HL-60/S4 treated with retinoic acid at 250 ng/mL for 4 days and 3 days (cell line): Measurements from ENCODE around the gene GSG1L.

Source experiments
- in situ Hi-C: fragments of 300-500 bp; cut with MboI; formaldehyde crosslinking; loops from 2 replicates; pipeline ENCODE4 v1.7.0; 2022; ENCODE audit warnings: low sequenced_read_pairs

The GSG1L gene

GRCh38 chr16:28092721-28093384 lies 29.3 kb upstream of the GSG1L start:
- in situ Hi-C loops: no loop called here

GRCh38 chr16:28091656-28092055 lies 28.1 kb upstream of the GSG1L start:
- in situ Hi-C loops: no loop called here

GRCh38 chr16:28090646-28091377 lies 27.3 kb upstream of the GSG1L start:
- in situ Hi-C loops: no loop called here

GRCh38 chr16:28089992-28090365 lies 26.5 kb upstream of the GSG1L start:
- in situ Hi-C loops: no loop called here

GRCh38 chr16:28089205-28089991 lies 25.9 kb upstream of the GSG1L start:
- in situ Hi-C loops: no loop called here

- in situ Hi-C loops: no loop called here
These were observed 24.3 kb upstream of the GSG1L start for GRCh38 chr16:28087675-28088300.

DNA sequence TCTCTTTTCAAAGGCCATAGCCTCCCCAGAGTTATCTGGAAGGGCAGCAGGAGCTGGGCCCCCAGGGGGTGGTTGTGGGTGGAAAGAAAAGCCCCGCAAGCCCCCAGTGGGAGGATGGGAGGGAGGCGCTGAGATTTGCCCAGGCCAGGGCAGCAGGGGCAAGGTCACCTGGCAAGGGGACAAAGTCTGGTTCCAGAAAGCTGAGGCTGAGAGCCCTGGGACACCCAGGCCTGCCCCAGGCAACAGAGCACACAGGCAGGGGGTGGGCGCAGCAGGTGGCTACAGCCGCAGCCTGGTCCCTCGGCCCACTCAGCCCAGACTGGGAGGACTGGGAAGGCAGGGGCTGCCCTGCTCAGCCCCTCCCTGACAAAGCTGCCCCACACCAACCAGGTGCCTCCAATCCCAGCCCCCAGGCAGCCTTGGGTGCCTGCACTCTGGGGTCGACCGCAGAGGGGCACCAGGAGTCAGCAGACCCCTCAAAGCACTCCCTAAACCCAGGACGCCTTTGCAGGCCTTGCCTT lies 23.7 kb upstream of the GSG1L start:
- in situ Hi-C loops: no loop called here

- in situ Hi-C loops: no loop called here
These were observed 22.9 kb upstream of the GSG1L start for GRCh38 chr16:28086186-28087139.

DNA sequence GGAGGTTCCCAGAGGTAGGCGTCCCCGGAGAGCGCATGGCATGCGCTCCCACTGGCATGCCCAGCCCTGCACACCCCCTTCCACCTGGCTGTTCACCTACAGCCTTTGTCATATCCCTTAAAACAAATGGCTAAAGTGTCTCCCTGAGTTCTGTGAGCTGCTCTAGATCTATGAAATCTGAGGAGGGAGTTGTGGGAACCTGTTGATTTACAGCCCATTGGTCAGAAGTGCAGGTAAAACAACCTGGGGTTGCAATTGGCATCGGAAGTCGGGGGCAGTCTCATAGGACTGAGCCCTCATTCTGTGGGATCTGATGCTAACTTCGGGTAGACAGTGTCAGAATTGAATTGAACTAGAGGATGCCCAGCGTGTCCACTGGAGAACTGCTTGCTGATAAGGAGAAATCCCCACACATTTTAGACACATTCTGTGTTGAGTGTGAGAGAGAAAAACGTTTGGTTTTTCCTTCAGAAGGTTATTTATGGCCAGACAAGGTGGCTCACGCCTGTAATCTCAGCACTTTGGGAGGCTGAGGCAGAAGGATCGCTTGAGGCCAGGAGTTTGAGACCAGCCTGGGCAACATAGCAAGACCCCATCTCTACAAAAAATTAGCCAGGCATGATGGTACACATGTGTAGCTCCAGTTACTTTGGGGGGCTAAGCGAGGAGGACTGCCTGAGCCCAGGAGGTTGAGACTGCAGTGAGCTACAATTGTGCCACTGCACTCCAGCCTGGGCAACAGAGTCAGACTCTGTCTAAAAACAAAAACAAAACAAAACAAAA lies 22.1 kb upstream of the GSG1L start:
- in situ Hi-C loops: no loop called here

DNA sequence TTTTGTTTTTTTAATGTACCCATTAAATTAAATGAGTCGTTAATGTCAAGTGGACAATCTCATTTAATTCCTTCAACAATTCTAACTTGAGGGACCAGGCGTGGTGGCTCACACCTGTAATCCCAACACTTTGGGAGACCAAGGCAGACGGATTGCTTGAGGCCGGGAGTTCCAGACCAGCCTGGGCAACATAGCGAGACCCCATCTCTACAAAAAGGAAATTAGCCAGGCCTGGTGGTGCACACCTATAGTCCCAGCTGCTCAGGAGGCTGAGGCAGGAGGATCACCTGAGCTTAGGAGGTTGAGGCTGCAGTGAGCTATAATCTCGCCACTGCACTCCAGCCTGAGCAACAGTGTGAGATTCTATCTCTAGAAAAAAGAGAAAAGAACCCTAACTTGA lies 20.7 kb upstream of the GSG1L start:
- in situ Hi-C loops: no loop called here

DNA sequence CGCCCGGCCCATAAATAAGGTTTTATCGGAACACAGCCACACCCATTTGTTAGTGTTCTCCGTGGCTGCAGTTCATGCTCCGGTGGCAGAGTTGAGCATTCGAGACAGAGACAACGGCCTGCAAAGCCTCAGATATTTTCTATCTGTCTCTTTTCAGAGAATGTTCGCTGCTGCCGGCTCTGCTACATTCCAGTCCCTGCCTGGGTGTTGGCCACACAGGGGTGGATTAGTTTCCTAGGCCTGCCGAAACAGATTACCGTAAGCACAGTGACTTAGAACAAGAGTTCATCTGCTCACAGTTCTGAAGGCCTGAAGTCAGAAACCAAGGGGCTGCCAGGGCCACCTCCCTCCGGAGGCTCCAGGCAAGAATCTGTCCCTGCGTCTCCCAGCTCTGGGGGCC lies 19.1 kb upstream of the GSG1L start:
- in situ Hi-C loops: no loop called here

- in situ Hi-C loops: no loop called here
These were observed 18.0 kb upstream of the GSG1L start for GRCh38 chr16:28081391-28081968.

- in situ Hi-C loops: no loop called here
These were observed 14.7 kb upstream of the GSG1L start for GRCh38 chr16:28078261-28078660.

GRCh38 chr16:28073836-28074235 lies 10.3 kb upstream of the GSG1L start:
- in situ Hi-C loops: no loop called here

DNA sequence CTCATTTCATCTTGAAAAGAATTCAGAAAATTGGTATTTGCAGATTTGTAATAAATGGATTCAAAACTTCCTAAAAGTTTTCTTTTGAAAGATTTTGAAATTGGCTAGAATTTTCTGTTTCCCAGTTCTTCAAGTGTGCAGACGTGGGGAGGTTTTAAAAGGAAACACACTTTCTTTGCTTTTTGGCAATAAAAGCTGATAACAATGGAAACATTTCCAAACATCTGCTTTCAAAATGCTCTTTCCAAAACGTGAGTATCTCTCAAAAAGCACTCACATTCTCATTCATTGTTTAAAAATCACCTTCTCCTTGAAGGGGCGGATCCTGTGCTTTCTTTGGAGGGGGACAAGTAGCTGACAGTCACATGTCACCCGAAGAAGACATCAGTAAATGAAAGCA lies 8.6 kb upstream of the GSG1L start:
- in situ Hi-C loops: no loop called here

DNA sequence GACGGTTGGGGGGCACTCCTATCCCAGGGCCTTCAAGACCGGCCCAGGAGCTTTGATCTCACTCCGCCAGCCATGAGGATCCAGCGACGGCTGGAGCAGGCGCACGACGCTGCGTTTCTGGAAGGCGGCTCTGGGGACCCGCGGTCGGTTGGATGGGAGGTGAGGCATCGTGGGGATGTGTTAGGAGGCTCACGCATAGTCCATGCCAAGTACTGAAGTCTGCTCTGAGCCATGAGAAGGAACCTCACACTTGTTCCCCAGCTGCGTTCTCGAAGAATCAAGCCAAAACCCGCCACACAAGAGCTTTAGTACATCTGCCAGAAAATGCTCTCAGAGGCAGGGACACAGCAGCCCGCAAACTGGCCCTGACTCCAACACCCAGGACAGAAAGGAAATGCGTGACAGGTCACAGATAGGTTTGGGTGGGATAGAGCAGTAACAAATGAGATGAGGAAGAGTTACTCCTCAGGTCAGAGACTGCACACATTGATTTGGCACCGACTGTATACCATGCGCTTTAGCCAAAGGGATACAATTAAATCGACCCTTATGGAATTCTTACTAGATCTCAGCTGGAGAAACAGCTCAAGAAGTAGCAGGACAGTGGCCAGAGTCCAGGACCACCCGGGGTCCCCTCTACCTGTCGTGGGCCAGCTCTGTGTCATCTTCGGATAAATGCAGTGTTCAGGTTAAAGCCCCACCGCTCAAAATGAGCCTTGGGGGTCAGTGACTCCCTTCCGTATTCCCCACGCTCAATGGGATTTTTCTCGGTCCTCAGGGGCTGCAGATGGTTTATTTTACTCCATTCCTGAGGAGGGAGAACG lies 6.7 kb upstream of the GSG1L start:
- in situ Hi-C loops: no loop called here

DNA sequence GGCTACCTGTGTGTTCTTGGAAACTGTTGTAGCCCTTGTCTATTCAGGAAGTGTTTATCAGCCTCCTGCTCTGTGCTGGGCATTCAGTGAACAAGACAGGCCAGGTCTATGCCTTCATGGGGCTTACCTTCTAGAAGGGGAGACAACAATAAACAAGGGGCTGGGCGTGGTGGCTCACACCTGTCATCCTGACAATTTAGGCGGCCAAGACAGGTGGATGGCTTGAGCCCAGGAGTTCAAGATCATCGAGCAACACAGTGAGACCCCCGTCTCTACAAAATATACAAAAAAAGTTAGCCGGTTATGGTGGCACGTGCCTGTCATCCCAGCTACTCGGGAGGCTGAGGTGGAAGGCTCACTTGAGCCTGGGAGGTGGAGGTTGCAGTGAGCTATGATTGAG lies 5.5 kb upstream of the GSG1L start:
- in situ Hi-C loops: no loop called here
